Kasumi-1 (cell line): ENCODE data around the gene SLC7A1.

Experiments
- DNase-seq, 2 experiments: peaks; one replicate each; lab custom pipeline; 2025; lab: John Stamatoyannopoulos, UW

Gene SLC7A1

GRCh38 chr13:29489650-29490560, 105.6 kb downstream of the SLC7A1 start:
- no peak for DNase-seq

- DNase-seq: no peak
Observed at GRCh38 chr13:29487466-29488454, 107.7 kb downstream of the SLC7A1 start.

DNA sequence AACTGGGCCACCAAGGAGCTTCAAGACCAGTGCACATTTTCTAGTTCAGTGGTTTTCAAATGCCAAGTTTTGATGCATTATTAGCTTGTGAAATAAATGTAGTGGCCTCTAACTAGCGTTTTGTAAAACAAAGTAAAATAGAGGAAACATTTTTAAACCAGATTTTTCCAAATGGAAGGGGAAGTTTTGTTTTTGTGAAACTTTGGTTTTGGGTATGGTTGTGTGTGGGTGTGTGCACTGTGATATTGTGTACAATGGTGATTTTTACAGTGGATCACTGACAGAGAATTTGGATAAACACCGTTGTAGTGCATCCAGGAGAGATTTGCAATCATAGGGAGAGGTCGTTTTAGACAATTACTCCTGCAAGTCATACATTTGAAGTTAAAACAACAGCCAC, 108.9 kb downstream of the SLC7A1 start:
- DNase-seq: no peak

- DNase-seq: no peak
Observed at GRCh38 chr13:29484796-29485195, 110.7 kb downstream of the SLC7A1 start.

DNA sequence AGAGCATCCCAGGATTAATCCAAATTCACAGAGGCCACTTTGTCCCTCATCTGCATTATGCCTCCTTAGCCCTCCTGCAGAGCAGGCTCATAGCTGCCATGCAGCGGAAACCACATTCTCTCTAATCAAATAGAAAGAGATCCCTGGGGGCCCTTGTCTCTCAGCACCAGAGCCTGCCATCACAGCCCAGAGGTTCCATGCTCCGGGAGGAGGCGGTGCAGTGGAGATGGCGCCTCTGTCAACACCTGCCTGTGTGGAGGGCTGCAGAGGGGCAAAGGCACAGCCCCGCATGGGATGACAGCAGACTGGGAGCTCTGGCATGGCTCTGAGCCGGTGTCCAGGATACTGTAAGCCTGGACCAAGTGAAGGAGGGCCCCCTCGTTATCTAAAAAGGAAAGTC, 111.3 kb downstream of the SLC7A1 start:
- DNase-seq: no peak

- DNase-seq: no peak
Observed at GRCh38 chr13:29483623-29484022, 111.9 kb downstream of the SLC7A1 start.

DNA sequence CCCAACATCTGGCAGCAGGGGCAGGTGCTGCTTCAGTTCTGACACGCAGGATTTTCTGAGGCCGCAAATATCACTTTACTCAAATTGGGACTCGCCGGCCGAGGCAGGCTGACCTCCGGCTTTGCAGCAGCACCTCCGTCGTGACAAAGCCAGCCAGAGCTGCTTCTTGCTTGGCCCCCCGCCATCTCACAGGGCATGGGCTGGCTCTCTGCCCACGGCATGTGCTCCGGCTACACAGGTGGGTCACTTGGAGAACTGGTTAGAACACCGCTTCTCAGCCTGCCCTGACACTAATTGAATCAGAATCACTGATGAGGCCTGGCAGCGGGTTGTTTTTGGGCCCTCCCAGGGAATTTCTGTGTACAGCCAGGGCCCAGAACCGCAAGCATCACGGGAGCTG, 112.3 kb downstream of the SLC7A1 start:
- DNase-seq: no peak

GRCh38 chr13:29482504-29482903, 113.0 kb downstream of the SLC7A1 start:
- DNase-seq: no peak

- DNase-seq: no peak
Observed at GRCh38 chr13:29481603-29482002, 113.9 kb downstream of the SLC7A1 start.

- DNase-seq: no peak
Observed at GRCh38 chr13:29480893-29481525, 114.5 kb downstream of the SLC7A1 start.

- DNase-seq: no peak
Observed at GRCh38 chr13:29479716-29480492, 115.6 kb downstream of the SLC7A1 start.

- no peak for DNase-seq
Observed at GRCh38 chr13:29476046-29476445, 119.4 kb downstream of the SLC7A1 start.

DNA sequence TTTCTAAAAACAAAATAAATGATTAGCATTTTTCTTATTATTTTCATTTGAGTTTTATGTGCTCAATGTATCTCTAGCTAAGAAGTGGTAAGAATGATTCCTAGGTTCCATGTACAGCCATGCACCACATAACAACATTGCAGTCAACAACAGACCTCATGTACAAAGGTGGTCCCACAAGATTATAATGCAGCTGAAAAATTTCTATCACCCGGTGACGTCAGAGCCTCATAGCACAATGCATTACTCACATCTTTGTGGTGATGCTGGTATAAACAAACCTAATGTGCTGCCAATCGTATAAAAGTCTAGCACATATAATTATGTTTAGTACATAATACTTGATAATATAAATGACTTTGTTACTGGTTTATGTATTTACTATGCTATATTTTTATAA, 120.5 kb downstream of the SLC7A1 start:
- DNase-seq: no peak

- no peak for DNase-seq
Observed at GRCh38 chr13:29473166-29473565, 122.3 kb downstream of the SLC7A1 start.

GRCh38 chr13:29472332-29472961, 123.0 kb downstream of the SLC7A1 start:
- DNase-seq: peak; percentile 26 to 34

- peak; percentile 0 to 1 for DNase-seq
Observed at GRCh38 chr13:29471551-29471950, 123.9 kb downstream of the SLC7A1 start.

DNA sequence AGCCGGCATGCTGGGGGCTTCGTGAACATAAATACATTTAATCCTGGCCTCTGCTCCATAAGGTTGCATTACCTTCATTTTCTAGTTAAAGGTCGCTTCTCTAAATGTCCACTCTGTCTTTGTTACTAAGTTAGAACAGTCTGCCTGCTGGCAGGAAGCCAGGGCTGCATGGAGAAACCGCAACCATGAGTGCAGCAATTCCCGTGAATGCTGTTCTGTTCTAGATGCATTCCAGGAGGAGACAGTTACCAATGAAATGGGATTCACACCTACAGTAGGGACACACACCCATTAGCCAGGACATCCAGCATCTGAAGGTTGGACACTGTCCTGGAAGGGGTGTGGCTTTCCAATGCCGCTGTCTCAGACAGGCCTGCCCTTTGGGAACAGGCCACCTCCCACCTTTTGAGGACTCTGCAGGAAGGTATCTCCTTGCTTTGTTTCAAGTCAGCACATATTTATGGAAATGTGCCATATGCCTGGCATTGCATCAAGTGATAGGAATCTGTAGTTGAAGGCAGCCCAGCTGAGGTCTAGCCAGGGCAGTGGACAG, 129.7 kb downstream of the SLC7A1 start:
- no peak for DNase-seq

DNA sequence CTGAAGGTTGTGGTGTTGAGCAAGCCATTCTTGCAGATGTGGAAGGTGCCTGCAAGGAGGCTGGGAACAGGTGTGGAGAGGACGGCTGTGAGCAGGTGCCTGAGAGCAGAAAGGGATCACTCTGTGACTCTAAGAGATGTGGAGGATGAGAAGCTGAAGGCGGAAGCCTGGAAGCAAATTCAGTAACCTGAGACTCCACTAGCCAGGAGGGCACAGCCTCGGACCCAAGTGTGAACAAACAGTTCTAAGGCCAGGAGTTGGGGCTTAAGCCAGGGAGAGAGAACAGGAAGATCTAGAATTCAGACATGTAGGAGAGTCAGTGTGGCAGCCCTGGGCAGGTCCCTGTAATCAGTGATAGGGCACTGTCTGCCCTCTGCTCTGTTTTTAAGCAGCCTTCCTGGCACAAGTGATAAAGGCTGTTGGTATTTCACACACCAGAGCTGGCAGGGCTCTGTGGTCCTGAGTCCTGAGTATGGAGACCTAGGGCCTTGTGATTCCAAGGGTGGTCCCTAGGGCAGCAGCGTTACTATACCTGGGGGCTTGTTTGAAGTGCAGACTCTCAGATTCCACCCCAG, 131.3 kb downstream of the SLC7A1 start:
- DNase-seq: no peak

DNA sequence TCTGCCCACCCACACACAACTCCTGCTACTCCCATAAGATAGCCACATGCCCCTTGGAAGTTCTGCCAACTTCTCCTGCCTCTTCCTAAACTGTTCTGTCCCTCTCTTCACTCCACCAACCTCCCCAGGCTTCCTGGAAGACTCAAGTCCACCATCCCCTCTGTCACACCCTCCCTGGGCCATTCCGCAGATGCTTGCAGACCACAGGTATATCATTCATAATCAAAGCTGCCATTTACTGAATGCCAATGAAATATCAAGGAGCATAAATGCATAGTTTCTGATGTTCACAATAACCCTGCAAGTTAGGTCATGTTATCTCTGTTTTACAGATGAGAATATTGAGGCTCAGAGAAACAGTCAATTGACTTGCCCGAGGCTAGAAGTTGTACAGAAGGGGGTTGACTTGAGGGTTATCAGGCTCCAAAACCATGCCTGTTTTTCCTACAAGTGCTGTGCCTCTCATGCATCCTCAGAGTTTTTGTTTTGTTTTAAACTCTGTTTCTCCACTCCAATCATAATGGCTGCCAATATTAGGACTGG, 135.6 kb downstream of the SLC7A1 start:
- no peak for DNase-seq
